SW480 (cell line): ENCODE measurements around the gene CYSTM1.
"Not testable (repeated sequence)": the region's sequence is repeated elsewhere in the genome, so short reads cannot be mapped to it uniquely, and the experiment has no call there.

Experiments
- DNase-seq: peaks from one replicate; pipeline ENCODE4 v3.0.0-alpha.2; 2016; ENCODE audit warnings: low spot score

CYSTM1 gene

DNA sequence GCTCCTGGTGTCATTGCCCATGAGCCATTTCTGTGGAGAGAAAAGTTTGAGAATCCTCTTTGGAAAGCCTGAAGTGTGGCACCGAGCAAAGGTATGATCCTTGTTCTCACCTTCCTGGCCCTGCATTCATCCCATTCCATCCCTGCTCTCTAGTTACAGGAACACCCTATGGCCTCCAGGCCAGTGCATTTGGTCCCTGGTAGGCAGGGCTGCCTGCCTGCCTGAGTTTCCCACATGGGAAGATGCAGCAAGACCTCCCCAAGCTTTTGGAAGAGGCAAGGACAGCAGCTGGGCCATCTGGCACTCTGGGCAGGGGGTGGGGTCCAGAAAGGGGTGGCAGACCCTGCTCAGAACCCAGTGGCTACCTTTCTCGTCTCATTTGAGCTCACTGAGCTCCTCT lies 24.8 kb upstream of the CYSTM1 start:
- no peak for DNase-seq

DNA sequence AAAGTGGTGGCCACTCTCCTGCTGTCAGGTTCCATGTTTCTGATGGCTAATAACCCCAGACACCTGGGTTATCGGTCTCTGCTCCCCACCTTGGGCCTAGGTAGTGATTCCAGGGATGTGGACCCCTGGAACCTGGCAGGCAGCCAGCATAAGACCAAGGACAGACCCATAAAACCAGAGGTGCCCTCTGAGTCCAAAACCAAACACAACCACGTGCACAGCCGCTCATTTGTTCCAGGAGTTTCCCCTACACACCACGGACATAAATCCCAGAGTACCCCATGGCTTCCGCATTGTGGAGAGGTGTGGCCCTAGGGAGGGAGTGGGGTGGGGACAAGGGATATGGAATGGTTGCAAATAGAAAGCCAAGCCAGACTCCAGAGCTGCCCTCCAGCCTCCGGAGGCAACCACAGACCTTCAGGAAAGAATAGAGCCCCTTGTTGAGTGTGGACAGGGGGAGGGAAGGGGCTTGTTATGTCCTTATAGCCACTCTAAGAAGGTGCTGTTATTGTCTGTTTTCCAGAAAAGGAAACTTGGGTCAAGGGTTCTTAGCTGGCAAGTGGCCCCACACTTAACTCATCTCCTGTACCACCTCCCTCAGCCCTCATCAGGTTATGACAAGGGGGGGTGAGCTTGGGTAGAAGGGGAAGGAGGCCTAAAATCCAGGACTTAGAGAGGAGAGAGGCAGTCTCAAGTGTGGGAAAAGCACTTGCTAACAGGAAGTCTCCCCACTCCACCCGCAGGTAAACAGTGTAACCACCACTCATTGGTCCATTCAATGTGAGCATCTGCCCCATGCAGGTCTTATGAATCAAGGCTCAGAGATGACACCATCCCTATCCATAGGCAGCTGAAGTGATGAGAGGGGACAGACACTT lies 23.6 kb upstream of the CYSTM1 start:
- no peak for DNase-seq

DNA sequence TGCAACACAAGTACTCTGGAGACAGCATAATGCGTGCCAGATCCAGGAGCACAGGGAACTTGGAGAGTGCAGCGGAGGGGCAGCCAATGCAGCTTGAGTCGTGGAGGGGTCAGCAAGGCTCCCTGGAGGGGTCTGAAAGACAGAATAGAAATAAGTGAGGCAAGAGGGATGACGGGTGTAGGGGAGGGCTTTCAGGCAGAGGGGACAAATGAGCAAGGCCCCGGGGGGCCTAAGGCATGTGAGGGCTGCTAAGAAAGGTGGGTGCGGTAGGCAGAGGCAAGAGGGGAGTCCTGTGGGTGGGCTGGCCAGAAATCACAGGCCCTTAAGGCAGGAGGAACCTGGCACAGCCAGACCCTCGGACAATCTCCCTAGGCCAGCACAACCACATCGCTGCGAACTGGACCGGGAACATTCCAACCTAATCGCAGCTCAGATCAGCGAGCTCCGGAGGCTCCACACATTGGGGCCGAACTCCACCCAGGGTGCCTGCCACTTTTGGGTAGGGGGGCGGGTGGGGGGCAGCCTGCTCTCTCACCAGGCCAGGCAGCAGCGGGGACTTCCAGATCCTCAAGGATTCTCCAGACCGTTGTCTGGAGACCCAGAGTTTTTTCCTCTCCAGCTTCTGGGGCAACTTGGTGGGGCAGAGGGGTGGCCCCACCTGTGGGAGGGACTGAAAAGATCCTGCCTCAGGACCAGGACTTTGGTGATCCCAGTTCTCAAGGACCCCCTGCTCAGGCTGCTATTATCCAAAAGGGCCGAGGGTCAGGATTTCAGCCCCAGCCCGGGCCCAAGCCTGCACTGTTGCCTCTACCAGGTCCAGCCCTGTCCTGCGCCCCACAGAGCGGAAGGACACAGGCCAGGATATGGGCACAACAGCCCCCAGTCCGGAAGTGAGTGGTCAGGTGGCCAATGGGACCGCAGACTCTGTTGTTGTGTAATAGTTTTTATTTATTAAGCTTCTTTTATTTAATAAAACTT lies 22.7 kb upstream of the CYSTM1 start:
- no peak for DNase-seq

DNA sequence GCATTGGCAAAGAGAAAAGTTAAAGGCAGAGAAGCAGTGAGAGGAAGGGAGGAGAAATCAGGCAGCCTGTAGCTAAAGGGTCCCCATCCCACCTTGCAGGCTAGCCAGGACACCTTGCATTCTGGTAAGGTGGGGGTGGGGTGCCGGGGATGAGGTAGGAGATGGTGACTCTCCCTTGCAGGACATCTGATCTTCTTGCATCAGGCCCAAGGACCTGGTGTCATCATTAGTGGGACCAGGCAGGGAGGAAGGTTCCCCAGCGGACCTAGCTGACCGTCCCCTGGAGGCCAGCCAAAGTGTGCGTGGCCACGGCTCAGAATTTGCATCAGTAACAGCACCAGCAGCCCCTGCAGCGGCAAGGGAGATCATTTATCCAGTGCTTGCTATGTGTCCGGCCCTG lies 21.7 kb upstream of the CYSTM1 start:
- DNase-seq, result no peak

DNA sequence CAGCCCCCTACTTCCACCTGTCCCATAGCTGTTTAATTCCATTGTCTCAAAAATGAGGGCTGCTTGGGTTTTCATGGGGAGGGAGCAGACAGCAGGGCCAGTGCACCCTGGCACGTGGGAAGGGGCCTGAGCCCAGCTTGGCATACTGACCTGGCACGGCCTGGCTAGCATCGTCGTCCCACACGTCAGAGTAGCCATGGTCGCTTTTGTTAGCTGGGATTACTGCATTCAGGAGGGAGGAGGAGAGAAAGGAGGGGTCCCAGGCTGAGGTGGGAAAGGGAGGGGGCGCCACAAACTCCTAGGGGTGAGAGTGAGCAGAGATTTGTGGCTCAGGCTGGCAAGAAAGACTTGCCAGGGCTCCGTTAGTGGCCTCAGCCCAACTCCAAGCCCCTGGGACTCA lies 21.1 kb upstream of the CYSTM1 start:
- no peak for DNase-seq

DNA sequence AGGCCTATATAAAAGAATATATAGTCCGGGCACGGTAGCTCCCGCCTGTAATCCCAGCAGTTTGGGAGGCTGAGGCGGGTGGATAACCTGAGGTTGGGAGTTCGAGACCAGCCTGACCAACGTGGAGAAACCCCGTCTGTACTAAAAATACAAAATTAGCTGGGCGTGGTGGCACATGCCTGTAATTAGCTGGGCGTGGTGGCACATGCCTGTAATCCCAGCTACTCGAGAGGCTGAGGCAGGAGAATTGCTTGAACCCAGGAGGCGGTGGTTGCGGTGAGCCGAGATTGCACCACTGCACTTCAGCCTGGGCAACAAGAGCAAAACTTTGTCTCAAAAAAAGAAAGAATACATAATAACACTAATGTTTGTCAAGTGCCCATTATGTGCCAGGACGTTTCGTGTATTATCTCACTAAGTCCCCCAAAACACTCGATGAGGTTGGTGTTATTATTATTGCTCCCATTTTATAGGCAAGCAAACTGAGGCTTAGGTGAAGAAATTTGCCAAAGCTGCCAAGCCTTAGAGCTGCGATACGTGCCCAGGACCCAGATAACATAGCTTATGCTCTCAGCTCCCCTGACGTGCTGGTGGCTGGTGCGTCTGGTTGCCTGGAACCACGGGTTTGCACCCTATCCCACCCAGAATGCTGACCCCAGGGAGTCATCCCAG lies 20.1 kb upstream of the CYSTM1 start:
- not testable (repeated sequence) for DNase-seq

DNA sequence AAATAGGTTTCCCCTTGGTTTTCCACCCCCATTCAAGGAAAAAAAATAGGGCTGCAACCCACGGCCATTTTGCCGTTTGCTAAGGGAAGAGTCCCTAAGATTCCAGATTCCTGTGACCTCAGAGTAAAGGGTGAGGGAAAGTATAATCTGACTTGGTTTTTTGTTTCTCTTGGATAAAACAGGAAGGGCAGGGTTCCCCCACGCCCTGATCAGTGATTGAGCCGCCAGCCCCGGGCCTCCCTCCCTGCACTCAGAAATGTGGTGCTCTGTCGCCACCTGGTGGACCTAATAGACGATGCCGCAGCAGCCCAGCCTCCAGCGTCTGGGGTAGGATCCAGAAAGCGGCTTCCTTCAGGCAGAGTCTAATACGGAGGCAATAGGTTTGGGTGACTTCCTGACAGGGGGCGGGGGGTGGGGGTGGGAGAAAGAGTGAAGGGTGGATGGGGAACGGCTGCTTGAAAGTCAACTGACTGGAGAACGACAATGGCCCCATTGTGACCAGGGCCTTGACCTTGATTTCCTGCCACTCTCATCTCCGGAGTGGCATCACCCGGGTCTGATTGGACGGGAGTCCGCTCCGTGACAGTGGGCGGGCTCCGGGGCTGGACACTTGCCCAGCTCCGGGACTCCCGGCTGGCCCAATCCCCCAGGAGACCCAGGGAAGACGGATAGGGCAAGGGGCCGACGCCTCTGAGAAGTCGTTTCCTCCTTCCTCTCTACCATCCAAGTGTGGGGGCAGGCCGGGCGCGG lies 17.8 kb upstream of the CYSTM1 start:
- DNase-seq, result peak; percentile 86

DNA sequence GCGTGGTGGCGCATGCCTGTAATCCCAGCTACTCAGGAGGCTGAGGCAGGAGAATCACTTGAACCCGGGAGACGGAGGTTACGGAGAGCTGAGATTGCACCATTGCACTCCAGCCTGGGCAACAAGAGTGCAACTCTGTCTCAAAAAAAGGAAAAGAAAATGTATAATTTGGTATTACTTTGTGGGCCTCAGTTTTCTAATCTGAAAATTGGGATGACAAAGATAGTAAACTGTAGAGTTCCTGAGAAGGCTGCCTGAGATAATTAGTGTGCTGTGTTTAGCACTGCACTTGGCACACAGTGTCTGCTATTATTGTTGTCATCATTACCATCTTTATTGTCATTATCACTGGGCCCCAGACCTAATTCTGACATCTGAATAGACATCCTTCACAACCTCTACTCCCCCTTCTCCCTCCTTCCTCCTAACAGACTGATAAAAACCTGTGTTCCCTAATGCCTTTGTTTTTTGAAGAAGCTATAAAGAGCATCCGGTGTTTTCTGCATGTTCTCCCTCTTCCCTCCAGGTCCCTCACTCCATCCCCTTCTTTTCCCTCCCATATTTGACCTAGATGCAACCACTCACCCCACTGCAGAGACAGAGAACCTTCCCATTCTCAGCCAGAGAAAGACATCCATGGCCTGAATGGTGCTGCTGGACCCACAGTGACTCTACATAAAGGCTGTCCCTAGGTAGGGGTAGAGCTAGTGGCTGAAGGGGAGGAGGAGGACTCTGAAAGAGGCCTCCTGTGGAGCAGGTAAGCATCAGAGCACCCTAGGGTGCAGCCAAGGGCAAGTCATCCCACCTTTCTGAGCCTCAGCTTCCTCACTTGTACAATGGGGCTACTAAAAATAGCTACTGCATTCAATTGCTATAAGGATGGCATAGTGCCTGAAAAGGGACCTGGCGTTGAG lies 15.7 kb upstream of the CYSTM1 start:
- DNase-seq, result no peak

DNA sequence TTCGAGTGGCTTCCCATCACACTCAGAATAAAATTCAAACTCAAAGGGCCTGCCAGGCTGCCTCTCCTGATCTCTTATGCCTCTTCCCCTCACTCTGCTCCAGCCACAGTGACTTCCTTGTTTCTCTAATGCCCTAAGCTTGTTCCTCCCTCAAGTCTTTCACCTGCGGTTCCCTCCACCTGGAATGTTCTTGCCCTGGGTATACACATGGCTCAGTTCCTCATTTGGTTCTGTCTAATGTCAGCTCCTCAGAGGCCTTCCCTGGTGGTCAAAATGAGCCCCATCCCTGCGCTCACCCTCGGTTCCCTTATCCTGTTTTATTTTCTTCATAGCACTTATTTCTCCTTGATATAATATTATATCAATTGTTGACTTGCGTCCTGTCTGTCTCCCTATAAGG lies 12.7 kb upstream of the CYSTM1 start:
- DNase-seq, result no peak

DNA sequence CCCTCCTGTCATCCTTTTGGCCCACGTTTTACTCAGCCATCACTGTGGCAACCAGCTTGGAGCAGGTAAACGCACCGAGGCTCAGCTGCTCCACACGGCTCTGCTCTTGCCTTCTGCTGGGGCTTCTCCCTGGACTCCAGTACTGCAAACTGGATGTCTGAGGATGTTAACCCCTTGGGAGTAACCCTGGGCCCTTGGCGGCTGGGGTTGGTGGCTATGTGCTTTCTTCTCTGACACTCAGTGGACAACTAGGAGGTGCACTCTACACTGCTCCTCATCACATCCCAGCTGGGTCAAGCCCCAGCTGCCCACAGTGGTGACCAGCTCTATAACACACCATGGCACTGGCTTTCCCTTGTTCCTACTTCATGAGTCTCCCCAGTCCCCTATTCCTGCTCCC lies 12.2 kb upstream of the CYSTM1 start:
- no peak for DNase-seq

DNA sequence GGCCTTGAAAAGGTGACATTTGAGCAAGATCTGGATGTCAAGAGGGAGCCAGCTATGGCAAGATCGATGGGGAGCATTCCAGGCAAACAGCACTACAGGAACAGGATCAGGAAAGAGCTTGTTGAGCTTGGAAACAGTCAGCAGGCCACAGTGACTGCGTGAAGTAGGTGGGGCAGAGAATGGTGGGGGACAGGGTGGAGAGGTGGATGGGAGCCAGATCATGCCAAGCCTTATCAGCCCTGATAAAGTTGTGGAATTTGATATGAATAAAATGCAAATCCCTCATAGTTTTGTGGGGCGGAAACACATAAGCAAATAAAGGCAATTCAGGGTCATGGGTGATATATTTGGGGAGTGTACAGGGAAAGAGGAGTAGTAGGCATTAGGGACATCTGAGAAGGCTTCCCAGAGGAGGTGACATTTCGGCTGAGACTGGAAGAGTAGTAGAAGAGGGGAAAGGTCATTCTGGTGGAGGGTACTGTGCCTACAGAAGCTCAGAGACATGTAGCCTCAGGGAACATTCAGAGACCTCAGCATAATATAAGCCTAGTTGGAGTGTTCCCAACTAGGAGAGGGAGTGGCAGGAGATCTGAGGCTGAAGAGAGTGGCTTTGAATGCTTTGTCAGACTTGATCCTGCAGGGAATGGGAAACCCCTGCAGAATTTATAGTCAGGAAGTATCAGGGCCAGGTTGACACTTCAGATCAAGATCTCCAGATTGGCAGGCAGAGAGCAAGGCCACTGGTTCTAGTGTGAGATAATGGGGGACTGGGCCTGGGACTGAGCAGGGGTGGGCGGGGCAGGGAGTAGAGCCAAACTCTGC lies 9.7 kb upstream of the CYSTM1 start:
- no peak for DNase-seq

DNA sequence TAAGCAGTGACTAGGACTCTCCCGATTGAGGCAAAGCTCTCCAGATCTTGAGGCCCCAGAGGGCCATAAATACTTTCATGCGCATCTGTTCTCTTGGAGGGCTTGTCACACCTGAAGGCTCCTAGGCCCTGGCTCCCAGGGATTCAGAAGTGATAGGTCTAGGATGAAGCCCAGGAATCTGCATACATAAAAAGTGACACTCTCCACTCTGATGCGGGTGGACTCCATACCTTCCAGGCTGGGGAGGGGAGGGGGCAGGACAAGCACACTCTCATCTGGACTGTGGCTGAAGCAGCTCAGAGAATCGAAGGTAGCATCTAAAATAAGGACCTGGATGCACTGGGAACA lies 9.1 kb upstream of the CYSTM1 start:
- DNase-seq, result no peak

DNA sequence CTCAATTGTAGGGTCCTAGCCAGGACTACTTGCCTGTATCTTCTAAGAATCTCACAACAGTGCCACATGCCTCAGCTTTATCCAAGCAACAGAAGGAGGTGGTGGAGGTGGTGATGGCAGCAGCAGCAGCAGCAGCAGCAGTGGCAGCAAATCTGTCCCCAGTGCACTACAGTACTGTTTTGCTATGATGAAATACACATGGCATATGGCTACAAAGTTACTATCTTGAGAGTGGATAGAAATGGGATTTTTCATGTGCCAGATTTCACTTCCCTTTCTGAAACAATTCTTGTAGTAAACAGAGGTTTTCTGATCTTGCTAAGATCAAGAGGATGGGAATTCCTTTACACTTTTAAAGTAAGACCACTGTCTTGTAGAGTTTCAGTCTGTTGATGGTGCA lies 8.1 kb upstream of the CYSTM1 start:
- DNase-seq, result no peak

DNA sequence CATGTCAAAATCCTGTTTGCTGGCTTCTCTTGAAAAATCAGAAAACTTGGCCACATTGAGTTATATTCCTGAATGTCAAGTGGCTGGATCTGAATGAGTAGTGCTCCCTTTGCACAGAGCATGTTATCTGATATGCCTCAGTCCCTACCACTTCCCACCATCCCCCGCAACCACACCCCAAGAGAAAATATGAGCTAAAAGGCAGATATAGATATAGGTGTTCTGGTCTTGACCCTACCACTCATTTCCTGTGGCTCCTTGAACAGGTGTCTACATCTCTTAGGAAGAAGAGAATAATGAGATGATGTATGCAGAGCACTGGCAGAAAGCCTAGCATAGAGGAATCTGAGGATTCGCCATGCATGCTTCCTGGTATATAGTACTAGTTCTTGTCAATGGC lies 6.6 kb upstream of the CYSTM1 start:
- DNase-seq, result no peak

DNA sequence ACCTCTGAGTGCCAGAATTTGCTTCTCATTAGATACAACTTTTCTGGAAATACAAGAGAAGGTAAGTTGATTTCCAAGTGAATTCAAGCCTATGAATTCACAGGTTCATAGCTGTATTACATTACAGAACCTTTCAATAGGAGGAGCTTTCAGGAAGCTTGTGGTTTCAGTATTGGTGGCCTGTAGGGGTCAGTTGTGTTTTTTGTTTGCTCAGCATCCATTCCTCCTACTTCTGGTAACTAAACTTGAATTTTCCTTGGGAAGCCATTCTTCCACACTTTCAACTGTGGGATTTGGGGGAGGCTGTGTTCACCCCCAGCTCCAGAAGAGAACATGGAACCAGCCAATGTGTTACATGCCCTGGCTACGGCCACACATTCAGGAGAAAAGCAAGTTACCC lies 5.6 kb upstream of the CYSTM1 start:
- DNase-seq, result peak; percentile 52

DNA sequence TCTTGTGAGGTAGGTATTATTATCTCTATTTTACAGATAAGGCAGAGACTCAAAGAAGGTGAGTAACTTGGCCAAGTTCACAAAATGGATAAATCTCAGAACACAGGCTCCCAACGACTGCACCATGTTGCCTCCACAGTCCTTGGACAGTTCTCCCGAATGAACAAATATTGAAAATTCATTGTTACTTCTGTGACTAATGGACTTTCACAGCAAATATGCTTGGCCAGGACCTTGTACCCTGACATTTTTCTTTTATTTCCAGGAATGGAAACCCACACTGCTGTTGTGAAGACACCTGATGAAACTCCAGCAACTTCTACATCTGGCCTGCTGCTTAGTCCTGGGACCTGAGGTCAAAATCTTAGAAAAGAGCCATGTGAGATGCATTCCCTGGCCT lies 2.5 kb upstream of the CYSTM1 start:
- no peak for DNase-seq

DNA sequence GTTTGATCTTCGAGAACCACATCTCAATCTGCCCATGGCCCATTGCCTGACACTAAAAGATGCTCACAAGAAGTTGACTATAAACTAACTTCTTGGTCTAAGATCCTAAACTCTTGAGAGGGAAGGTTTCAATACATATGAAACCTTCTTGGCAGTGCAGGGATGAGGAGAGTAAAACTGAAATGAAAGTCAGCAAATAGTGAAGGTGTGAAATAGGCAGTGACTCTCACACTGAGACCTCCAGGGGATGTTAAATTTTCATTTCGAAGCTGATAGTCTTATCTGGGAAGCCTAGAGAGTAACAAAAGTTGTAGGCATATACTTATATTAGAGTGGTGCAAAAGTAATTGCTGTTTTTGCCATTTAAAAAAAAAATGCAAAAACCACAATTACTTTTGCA lies 974 bp upstream of the CYSTM1 start:
- DNase-seq, result no peak

DNA sequence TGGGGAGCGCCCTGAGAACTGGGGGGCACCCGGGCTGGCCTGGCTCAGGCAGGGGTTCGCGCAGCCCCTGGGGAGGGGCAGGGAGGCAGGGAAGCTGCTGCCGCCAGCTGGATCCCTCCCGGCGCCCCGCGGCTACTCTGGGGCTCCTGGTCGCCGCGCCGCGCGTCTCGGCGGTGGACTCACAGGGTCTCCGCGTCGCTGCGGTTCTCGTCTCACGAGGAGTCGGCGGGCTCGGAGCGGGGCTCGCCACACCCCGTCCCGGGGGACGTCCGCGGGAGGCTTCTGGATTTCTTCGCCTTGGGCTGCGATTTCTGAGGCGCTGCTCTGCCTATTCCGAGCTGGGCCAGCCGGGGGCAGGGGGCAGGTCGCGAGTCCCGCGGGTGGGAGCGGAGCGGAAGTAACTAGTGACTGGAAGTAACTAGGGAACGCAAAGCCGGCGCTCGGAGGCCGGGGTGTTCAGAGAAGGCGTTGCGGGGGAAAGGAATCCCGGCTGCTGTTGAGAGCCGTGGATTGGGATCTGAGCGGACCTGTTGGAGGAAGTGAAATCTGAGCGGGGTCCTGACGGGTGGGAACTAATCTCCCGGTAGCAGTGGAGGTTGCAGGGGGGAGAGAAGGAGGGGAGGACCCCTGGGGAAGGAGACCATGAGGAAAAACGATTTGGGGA lies 511 bp downstream of the CYSTM1 start:
- peak; percentile 85 for DNase-seq

DNA sequence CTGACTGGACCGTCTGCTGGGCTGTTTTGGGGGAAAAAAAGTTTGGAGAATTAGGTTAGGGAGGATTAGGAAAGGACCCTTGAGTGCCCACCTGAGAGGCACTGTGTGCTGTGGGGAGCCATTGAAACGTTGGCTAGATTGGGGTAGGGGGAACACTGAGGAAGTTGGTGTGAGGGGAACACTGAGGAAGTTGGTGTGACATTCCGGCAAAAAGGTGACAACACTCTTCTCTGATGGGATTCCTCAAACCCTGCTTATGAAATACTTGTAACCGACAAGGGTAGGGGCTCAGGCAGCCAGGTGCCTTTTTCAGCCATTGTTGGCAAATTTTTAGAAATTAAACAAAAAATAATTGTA lies 1.0 kb downstream of the CYSTM1 start:
- DNase-seq, result peak; percentile 29

DNA sequence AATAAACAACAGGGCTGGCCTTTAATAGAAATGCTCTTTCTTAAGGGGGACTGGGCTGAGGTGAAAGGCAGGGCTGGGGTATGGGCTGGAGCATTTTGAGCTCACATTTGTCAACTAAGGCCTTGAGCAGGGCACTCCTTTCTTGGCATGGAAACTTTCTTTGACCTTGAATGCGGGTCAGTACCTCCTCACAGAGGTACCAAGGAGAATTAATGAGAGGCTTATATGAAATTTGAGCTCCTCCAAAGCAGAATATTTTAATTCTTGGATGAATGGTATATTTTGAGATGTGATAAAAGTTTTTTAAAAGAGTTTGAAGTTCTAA lies 3.1 kb downstream of the CYSTM1 start:
- no peak for DNase-seq
